H1 (cell line): ENCODE measurements around the gene GNAT2. TPM values are rescaled to one million over a fixed set of nuclear protein-coding genes. Genes with fewer than 3 reads are reported as not detected.

ENCODE experiments used
- BRCA1 ChIP-seq: IDR thresholded peaks from 2 replicates; pipeline ENCODE4 v1.6.1; 2012; ENCODE audit warnings: low read depth, low read length, improper control_type of control experiment
- CBX8 ChIP-seq: fragments of 300-800, 300-1000 bp; sonication (generic); IDR thresholded peaks from 2 replicates; pipeline ENCODE4 v1.7.1; 2016; ENCODE audit warnings: low read depth, low read length, borderline replicate concordance
- CHD7 ChIP-seq: fragments of 300-600 bp; sonication (generic); IDR thresholded peaks from 2 replicates; pipeline ENCODE4 v1.7.1; 2012; ENCODE audit warnings: low read length, moderate library complexity, mild to moderate bottlenecking, inconsistent platforms; ENCODE audit not compliant: insufficient replicate concordance
- EGR1 ChIP-seq: IDR thresholded peaks from 2 replicates; pipeline ENCODE4 v1.6.1; 2011; ENCODE audit warnings: low read depth, low read length, borderline replicate concordance
- EP300 ChIP-seq, 2 experiments: IDR thresholded peaks; 1 replicate in 1 of 2; 2 replicates in 1 of 2; pipeline ENCODE4 v1.6.1; 2011 to 2012; ENCODE audit warnings: low read depth in 2 of 2, low read length in 2 of 2, mild to moderate bottlenecking in 2 of 2, borderline replicate concordance in 1 of 2, inconsistent platforms in 1 of 2, moderate library complexity in 1 of 2
- KDM1A ChIP-seq: fragments of 200-600, 300-600 bp; sonication (generic); IDR thresholded peaks from 2 replicates; pipeline ENCODE4 v1.7.1; 2016; ENCODE audit warnings: mild to moderate bottlenecking, low read length, borderline replicate concordance
- KDM5A ChIP-seq: fragments of 200-600 bp; IDR thresholded peaks from 2 replicates; pipeline ENCODE4 v1.7.1; 2012; ENCODE audit warnings: mild to moderate bottlenecking, low read length, inconsistent platforms, mixed read lengths
- POLR2A ChIP-seq, 2 experiments: IDR thresholded peaks; 1 replicate in 1 of 2; 2 replicates in 1 of 2; pipeline ENCODE4 v1.6.1; 2011; ENCODE audit warnings: low read depth in 2 of 2, low read length in 2 of 2, mild to moderate bottlenecking in 2 of 2; ENCODE audit errors: control extremely low read depth in 1 of 2
- USF2 ChIP-seq: IDR thresholded peaks from 2 replicates; pipeline ENCODE4 v1.6.1; 2011; ENCODE audit warnings: low read length, improper control_type of control experiment
- polyA plus RNA-seq, 7 experiments: library from polyadenylated mRNA; depleted of rRNA in 3 of 7; stranded (reverse) in 5 of 7; unstranded in 2 of 7; fragments of >200 nt in 5 of 7; fragments of 200-250 nt in 2 of 7; gene quantifications; 1 replicate in 5 of 7; 2 replicates in 1 of 7; 4 replicates in 1 of 7; pipeline versions ENCODE4 v1.2.1 to v1.2.3, GENCODE V29; 2011 to 2013; ENCODE audit warnings: missing spikeins in 2 of 7, mixed read lengths in 2 of 7
- total RNA-seq: library from RNA; stranded (reverse); fragmentation: NEBNext Ultra II Directional; extraction: Animal tissue kit (Norgen Biotek cat#: 25700); gene quantifications from 2 replicates; pipeline ENCODE4 v1.2.1, GENCODE V29; 2021

GNAT2 gene
- total and polyA plus RNA-seq, 2 of the 8 experiments (the other 6 are each of a cell fraction or from before 2014, with no cell fraction given), result 0.05 TPM; not detected in 1

- TF ChIP-seq CHD7 (peak; percentile 40), KDM5A (no peak), EGR1 (no peak), KDM1A (no peak), EP300 (IDR thresholded peaks at IDR 0.05; ENCODE audit: borderline replicate concordance in 1 of 2, low read depth in 2 of 2, low read length in 2 of 2) (no peak), POLR2A (IDR thresholded peaks at IDR 0.05; ENCODE audit: control extremely low read depth in 1 of 2, low read depth in 2 of 2, low read length in 2 of 2) (peak in 1 of 2 experiments; percentile 36; a peak in 1 of 3 replicates), CBX8 (no peak), USF2 (no peak), BRCA1 (no peak)
Observed at GRCh38 chr1:109564194-109564878, 55.1 kb downstream of the GNAT2 start (continued).
